Body of pancreas (tissue), 4 donors: ENCODE data around the gene AVL9.

Source experiments
- POLR2A ChIP-seq, 3 donors: fragments of 450-650 bp; IDR thresholded peaks; one replicate each; pipeline ENCODE4 v1.6.1; 2016; ENCODE audit warnings: antibody characterized with exemption in 3 of 3, mild to moderate bottlenecking in 2 of 3
- TF ChIP-seq, protein P1 (sequence below), 7 experiments: fragments of 450-650 bp in 4 of 7; fragments of 200-600 bp in 3 of 7; sonication (generic) in 3 of 7; IDR thresholded peaks; one replicate each; pipeline ENCODE4 v1.5.1; 2016 to 2019; ENCODE audit warnings: antibody characterized with exemption in 7 of 7

- TF ChIP-seq, protein P1, sequence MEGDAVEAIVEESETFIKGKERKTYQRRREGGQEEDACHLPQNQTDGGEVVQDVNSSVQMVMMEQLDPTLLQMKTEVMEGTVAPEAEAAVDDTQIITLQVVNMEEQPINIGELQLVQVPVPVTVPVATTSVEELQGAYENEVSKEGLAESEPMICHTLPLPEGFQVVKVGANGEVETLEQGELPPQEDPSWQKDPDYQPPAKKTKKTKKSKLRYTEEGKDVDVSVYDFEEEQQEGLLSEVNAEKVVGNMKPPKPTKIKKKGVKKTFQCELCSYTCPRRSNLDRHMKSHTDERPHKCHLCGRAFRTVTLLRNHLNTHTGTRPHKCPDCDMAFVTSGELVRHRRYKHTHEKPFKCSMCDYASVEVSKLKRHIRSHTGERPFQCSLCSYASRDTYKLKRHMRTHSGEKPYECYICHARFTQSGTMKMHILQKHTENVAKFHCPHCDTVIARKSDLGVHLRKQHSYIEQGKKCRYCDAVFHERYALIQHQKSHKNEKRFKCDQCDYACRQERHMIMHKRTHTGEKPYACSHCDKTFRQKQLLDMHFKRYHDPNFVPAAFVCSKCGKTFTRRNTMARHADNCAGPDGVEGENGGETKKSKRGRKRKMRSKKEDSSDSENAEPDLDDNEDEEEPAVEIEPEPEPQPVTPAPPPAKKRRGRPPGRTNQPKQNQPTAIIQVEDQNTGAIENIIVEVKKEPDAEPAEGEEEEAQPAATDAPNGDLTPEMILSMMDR (IDR thresholded peaks at IDR 0.05) = no peak
- TF ChIP-seq POLR2A (IDR thresholded peaks at IDR 0.05) = no peak
Observed at GRCh38 chr7:32564542-32564941, 69.3 kb downstream of the AVL9 start.
